ENCODE results near the gene BRF1.

BRF1 gene

GRCh38 chr14:105193916-105194782 is 106.7 kb downstream of the BRF1 start:
- no peak for DNase-seq

- DNase-seq: no peak
Observed at GRCh38 chr14:105192866-105193731, 107.7 kb downstream of the BRF1 start.

- no peak for DNase-seq
Observed at GRCh38 chr14:105187935-105188524, 112.8 kb downstream of the BRF1 start.

- no peak for DNase-seq
Observed at GRCh38 chr14:105187116-105187515, 113.7 kb downstream of the BRF1 start.

GRCh38 chr14:105185973-105186372 is 114.8 kb downstream of the BRF1 start:
- no peak for DNase-seq

GRCh38 chr14:105185001-105185400 is 115.8 kb downstream of the BRF1 start:
- DNase-seq: no peak

GRCh38 chr14:105184461-105184860 is 116.3 kb downstream of the BRF1 start:
- DNase-seq: no peak

- DNase-seq: no peak
Observed at GRCh38 chr14:105182296-105183020, 118.3 kb downstream of the BRF1 start.

GRCh38 chr14:105181549-105182295 is 119.1 kb downstream of the BRF1 start:
- no peak for DNase-seq

- DNase-seq: peak in 7 of 14 donors; percentile 11 to 67 (median 41)
Observed at GRCh38 chr14:105180592-105181548, 119.9 kb downstream of the BRF1 start, which contains the start of gene NUDT14. Gene NUDT14, minus strand, starts transcription at chr14:105181312. Its CDS starts 103 bp downstream, at chr14:105181209.

- no peak for DNase-seq
Observed at GRCh38 chr14:105179191-105179590, 121.6 kb downstream of the BRF1 start.

- no peak for DNase-seq
Observed at GRCh38 chr14:105178868-105179140, 122.0 kb downstream of the BRF1 start.

GRCh38 chr14:105178069-105178867 is 122.5 kb downstream of the BRF1 start:
- DNase-seq: no peak

- DNase-seq: no peak
Observed at GRCh38 chr14:105177082-105177481, 123.7 kb downstream of the BRF1 start.

- no peak for DNase-seq
Observed at GRCh38 chr14:105176513-105176912, 124.3 kb downstream of the BRF1 start.

- DNase-seq: peak in 1 of 14 donors; percentile 20
Observed at GRCh38 chr14:105173901-105174894, 126.6 kb downstream of the BRF1 start.

- DNase-seq: no peak
Observed at GRCh38 chr14:105173145-105173544, 127.7 kb downstream of the BRF1 start.

- no peak for DNase-seq
Observed at GRCh38 chr14:105172476-105172875, 128.3 kb downstream of the BRF1 start.
